Astrocyte (in vitro differentiated cells and primary cell): ENCODE results near the gene ANKIB1.

Source experiments
- CTCF ChIP-seq: IDR thresholded peaks from 2 replicates; pipeline ENCODE4 v1.5.1; 2011; ENCODE audit warnings: low read depth, mild to moderate bottlenecking, inconsistent platforms, low read length, moderate library complexity; ENCODE audit not compliant: insufficient read depth
- EZH2 ChIP-seq: IDR thresholded peaks from 2 replicates; pipeline ENCODE4 v1.6.1; 2012; ENCODE audit warnings: mild to moderate bottlenecking, low read length, inconsistent platforms; ENCODE audit not compliant: insufficient read depth

GRCh38 chr7:92402920-92403759 is 157.4 kb downstream of the ANKIB1 start:
- TF ChIP-seq CTCF, result no peak
- no peak for TF ChIP-seq EZH2
